ENCODE data around the gene ASPG. TPM values are rescaled to one million over a fixed set of nuclear protein-coding genes. Genes with fewer than 3 reads are reported as not detected.

Gene ASPG
- total and polyA plus RNA-seq, 9 donors = 0.45 to 28.8 (median 18.7) TPM

DNA sequence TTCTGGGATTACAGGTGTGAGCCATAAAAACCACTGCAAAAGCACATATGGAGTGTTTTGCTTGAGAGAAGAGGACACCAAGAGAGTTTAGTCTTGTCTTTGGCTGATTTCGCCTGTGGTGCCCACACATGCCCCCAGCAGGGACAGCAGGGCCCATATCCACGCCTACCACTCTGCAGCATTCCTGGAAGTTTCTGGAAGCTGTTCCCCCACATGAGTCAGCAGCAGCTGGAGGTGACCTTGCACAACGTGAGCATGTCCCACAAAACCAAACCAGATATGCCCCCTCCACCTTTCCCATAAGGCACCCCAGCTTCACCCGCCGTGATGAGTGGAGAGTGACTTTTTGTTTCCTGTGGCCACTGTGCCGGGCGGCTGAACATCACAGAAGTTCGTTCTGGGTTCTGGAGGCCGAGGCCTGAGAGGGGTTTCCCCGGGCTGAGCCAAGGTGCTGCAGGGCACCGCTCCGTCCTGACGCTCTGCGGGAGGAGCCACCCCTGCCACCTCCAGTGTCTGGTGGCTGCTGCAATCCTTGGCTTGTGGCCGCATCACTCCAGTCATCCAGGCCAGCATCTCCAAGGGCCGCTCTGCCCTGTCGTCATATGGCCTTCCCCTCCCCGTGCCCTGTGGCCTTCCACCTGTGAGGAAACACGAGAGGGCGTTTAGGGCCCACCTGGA is 4.7 kb downstream of the ASPG start:
- WGBS, 3 donors = 92 to 95% (median 94%) methylated on average over 20 of the region's 20 CpGs
- intact Hi-C loops (cut with DNase I) = no loop called here
- H3K27ac ChIP-seq = no peak overlapping the region

DNA sequence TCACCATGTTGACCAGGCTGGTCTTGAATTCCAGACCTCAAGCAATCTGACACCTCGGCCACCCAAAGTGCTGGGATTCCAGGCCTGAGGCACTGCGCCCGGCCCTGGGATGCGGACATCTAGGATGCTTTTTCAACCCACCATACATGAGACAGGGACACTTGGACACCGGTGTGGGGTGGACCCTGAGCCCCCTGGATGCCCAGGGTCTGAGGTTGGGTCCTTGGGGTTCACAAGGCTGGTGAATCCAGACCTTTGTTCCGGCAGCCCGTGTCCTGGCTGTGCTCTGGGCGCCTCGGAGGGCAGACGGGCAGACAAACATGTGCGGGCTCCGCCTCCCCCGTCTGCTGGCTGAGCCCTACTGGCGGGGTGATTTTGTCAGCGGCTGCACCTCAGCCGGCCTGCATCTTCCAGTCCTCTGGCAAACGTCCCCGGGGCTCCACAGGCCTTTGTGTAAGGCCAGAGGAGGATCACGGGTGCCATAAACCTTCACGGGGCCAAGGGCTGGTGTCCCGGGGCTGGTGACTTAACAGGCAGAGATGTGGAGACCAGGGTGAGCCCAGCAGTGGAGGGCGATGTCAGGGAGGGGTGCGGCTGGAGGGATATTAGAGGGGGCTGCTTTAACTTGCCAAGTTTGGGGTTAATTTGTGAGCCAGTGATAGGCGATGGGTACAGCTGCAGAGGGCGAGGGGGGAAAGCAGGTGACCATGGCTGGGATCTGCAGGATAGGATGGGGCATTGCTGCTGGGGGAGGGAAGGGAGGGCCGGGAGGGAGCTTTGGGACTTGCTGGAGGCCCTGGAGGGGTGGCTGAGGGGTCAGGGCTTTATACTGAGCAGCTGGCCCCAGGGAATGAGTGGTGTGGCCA is 5.8 kb downstream of the ASPG start:
- Histone ChIP-seq H3K27ac (no peak overlapping the region), H3K36me3 (no peaks in the 10 kb centered on the region), H3K27me3 (no peaks in the 10 kb centered on the region), H3K9me3 (no peaks in the 10 kb centered on the region), H3K4me1 (ENCODE audit: insufficient read depth) (peaks cover 11% of the 10 kb centered on the region), H3K4me3 (no peak overlapping the region)
- DNase-seq = peak; percentile 39 to 74 (median 56)
- WGBS, 3 donors = 34 to 46% (median 43%) methylated on average over 23 to 26 of the region's 26 CpGs
- intact Hi-C loops (cut with DNase I) = no loop called here
- TF ChIP-seq, protein P1, sequence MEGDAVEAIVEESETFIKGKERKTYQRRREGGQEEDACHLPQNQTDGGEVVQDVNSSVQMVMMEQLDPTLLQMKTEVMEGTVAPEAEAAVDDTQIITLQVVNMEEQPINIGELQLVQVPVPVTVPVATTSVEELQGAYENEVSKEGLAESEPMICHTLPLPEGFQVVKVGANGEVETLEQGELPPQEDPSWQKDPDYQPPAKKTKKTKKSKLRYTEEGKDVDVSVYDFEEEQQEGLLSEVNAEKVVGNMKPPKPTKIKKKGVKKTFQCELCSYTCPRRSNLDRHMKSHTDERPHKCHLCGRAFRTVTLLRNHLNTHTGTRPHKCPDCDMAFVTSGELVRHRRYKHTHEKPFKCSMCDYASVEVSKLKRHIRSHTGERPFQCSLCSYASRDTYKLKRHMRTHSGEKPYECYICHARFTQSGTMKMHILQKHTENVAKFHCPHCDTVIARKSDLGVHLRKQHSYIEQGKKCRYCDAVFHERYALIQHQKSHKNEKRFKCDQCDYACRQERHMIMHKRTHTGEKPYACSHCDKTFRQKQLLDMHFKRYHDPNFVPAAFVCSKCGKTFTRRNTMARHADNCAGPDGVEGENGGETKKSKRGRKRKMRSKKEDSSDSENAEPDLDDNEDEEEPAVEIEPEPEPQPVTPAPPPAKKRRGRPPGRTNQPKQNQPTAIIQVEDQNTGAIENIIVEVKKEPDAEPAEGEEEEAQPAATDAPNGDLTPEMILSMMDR (IDR thresholded peaks at IDR 0.05) = no peak
- no peak for TF ChIP-seq EP300 (IDR thresholded peaks at IDR 0.05)
- no peak for TF ChIP-seq POLR2A (IDR thresholded peaks at IDR 0.05)

More for the DNA sequence above, 4.7 kb downstream of the ASPG start:
- Histone ChIP-seq H3K4me3 (no peak overlapping the region), H3K36me3 (no peaks in the 10 kb centered on the region), H3K4me1 (ENCODE audit: insufficient read depth) (peaks cover 13% of the 10 kb centered on the region), H3K9me3 (no peaks in the 10 kb centered on the region), H3K27me3 (no peaks in the 10 kb centered on the region)
- DNase-seq = peak in 4 of 5 donors; percentile 14 to 34 (median 18)
- TF ChIP-seq POLR2A (IDR thresholded peaks at IDR 0.05) = no peak
- TF ChIP-seq, protein P1 (IDR thresholded peaks at IDR 0.05) = no peak
- no peak for TF ChIP-seq EP300 (IDR thresholded peaks at IDR 0.05)

DNA sequence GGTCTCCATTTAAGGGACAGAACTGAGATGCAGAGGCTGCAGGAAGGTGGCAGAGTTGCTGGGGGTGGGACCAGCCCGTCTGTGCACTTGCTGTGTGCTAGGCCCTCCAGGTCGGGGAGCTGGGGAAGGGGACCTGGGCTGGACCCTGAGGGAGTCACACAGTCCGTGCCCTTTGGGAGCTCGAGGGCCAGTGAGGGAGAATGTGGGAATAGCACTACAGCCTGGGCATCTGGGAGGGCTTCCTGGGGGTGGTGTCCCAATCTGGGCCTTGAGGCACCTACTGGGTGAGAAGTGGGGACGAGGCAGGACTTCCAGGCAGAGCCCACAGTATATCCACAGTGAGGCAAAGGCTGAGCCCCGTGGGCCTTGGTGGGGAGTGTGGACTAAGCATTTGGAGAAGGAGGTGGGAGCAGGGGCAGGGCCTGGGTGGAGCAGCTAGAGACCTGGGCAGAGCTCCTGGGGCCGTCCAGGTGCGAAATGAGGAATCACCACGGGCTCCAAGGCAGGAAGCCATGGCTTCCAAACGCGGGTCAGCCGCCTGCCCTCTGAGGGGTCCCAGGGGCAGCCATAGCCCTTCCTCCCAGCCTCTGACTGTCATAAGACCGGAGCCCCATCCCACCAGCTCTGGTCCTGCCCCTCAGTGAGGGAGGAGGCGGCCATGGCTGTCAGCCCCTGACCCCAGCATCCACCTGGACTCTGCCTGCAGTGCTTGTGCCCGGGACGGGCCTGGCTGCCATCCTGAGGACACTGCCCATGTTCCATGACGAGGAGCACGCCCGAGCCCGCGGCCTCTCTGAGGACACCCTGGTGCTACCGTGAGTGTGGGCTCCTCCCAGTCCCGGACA is 6.6 kb downstream of the ASPG start:
- TF ChIP-seq POLR2A (IDR thresholded peaks at IDR 0.05) (no peak), EP300 (IDR thresholded peaks at IDR 0.05) (no peak)
- TF ChIP-seq, protein P1 (IDR thresholded peaks at IDR 0.05) = no peak
- no peak overlapping the region for H3K27ac ChIP-seq
- WGBS, 3 donors = 88 to 90% (median 89%) methylated on average over 23 of the region's 23 CpGs
- H3K9me3 ChIP-seq = no peaks in the 10 kb centered on the region
- no peaks in the 10 kb centered on the region for H3K36me3 ChIP-seq
- H3K4me1 ChIP-seq (ENCODE audit: insufficient read depth) = peaks cover 11% of the 10 kb centered on the region
- DNase-seq = peak in 3 of 5 donors; percentile 21 to 39 (median 27)
- no peaks in the 10 kb centered on the region for H3K27me3 ChIP-seq
- H3K4me3 ChIP-seq = no peak overlapping the region
- intact Hi-C loops (cut with DNase I) = no loop called here

DNA sequence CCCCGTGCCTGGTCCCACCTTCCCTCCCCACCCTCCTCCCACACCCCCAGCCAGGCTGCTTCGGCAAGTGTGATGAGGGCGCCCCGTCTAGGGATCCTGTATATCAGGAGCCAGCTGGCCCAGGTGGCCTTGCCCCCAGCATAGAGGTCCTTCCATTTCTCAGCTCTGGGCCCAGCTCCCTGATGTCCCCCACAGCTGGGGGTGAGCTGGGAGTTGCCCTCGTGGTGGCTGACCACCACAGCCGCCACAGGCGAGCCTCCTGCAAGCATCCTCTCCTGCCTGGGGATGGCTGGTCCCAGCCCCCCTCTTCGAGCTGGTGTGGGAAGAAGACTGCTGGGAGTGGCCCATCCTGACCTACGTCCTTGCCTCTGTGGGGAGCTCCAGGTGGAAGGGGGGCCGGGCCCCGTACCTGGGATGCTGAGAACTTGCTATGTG is 7.4 kb downstream of the ASPG start:
- TF ChIP-seq EP300 (IDR thresholded peaks at IDR 0.05) = no peak
- TF ChIP-seq POLR2A (IDR thresholded peaks at IDR 0.05) = no peak
- TF ChIP-seq, protein P1 (IDR thresholded peaks at IDR 0.05) = no peak
- Histone ChIP-seq H3K9me3 (no peaks in the 10 kb centered on the region), H3K4me3 (no peak overlapping the region), H3K4me1 (ENCODE audit: insufficient read depth) (peaks cover 8% of the 10 kb centered on the region), H3K36me3 (no peaks in the 10 kb centered on the region), H3K27ac (no peak overlapping the region), H3K27me3 (no peaks in the 10 kb centered on the region)
- intact Hi-C loops (cut with DNase I) = no loop called here
- peak in 2 of 5 donors; percentile 16 to 26 for DNase-seq
- WGBS, 3 donors = 71 to 82% (median 74%) methylated on average over 7 to 11 of the region's 11 CpGs

All from ovary (tissue), 9 donors.